Measurements from ENCODE around the gene ABCC4. TPM values are rescaled to one million over a fixed set of nuclear protein-coding genes. Genes with fewer than 3 reads are reported as not detected.

The ABCC4 gene
- total and polyA plus RNA-seq, 2 of the 13 experiments (the other 11 are each of a cell fraction or from before 2014, with no cell fraction given), result 4.2 to 11.3 TPM

- Histone ChIP-seq H3K4me3 (replicated peaks in 1 of 3; ENCODE audit: insufficient read depth in 1 of 3, low read depth in 2 of 3, low read length in 3 of 3) (no peak overlapping the region), H4K20me1 (ENCODE audit: insufficient read depth, low read length) (no peaks in the 10 kb centered on the region; the same call in 1 of the 2 replicates), H3K27me3 (ENCODE audit: control insufficient read depth in 1 of 2, insufficient read depth in 2 of 2, low read length in 2 of 2) (no peaks in the 10 kb centered on the region), H3K27ac (ENCODE audit: extremely low read length, insufficient read depth, low read length) (no peak overlapping the region), H3K4me2 (ENCODE audit: low read depth, low read length) (no peak overlapping the region), H3K9ac (ENCODE audit: insufficient read depth, low read depth, low read length) (no peak overlapping the region), H2AFZ (ENCODE audit: low read length) (no peak overlapping the region), H3K4me1 (ENCODE audit: insufficient read depth, low read length) (peaks cover 25% of the 10 kb centered on the region), H3K79me2 (ENCODE audit: insufficient read depth, low read length) (no peaks in the 10 kb centered on the region), H3K9me3 (ENCODE audit: low read length) (no peaks in the 10 kb centered on the region), H3K36me3 (replicated peaks in 1 of 2; ENCODE audit: control insufficient read depth in 1 of 2, insufficient read depth in 2 of 2, low read length in 2 of 2) (no peaks in the 10 kb centered on the region)
- ChIA-PET CTCF (ENCODE audit: low intra/inter-chr PET ratio, low total read pairs) (no interaction called here), POLR2A (no interaction called here)
- no peak for ATAC-seq
- in situ Hi-C loops (cut with HindIII; ENCODE audit: extremely low pct_ligation_motif_present, low pct_unique_long_range_greater_than_20kb), result no loop called here
- intact Hi-C loops (cut with micrococcal nuclease; ENCODE audit: unreplicated experiment), result no loop called here
- no TSS peak for BruUV-seq (replicated peaks)
- no peak for FAIRE-seq
- WGBS (ENCODE audit: low lambda C conversion rate), result 95% methylated on average over 3 of the region's 3 CpGs
- no peak for DNase-seq (ENCODE audit: low spot score)
- TF ChIP-seq ZNF678 (CRISPR knock-in tag; IDR thresholded peaks at IDR 0.05) (no peak), ZNF576 (CRISPR knock-in tag; IDR thresholded peaks at IDR 0.05) (no peak), ETV5 (CRISPR knock-in tag; IDR thresholded peaks at IDR 0.05; ENCODE audit: borderline replicate concordance) (no peak), SUZ12 (IDR thresholded peaks at IDR 0.05; ENCODE audit: low read depth, low read length) (no peak), CSRNP2 (CRISPR knock-in tag; conservative IDR thresholded peaks at IDR 0.05; ENCODE audit: low read depth) (no peak), MXI1 (IDR thresholded peaks at IDR 0.05; ENCODE audit: borderline replicate concordance, low read depth, low read length) (no peak), ZNF546 (CRISPR knock-in tag; conservative IDR thresholded peaks at IDR 0.05) (no peak), SIX1 (CRISPR knock-in tag; IDR thresholded peaks at IDR 0.05; ENCODE audit: borderline replicate concordance) (no peak), PAX8 (CRISPR knock-in tag; IDR thresholded peaks at IDR 0.05; ENCODE audit: borderline replicate concordance) (no peak), MIER2 (CRISPR knock-in tag; IDR thresholded peaks at IDR 0.05) (no peak), ZNF30 (CRISPR knock-in tag; IDR thresholded peaks at IDR 0.05) (no peak), PRDM4 (CRISPR knock-in tag; IDR thresholded peaks at IDR 0.05; ENCODE audit: borderline replicate concordance) (no peak), LBX2 (CRISPR knock-in tag; IDR thresholded peaks at IDR 0.05; ENCODE audit: borderline replicate concordance) (no peak), RAD51 (IDR thresholded peaks at IDR 0.05; ENCODE audit: borderline replicate concordance) (no peak)
Observed at GRCh38 chr13:95279016-95279415, 22.2 kb downstream of the ABCC4 start.

Measured in HepG2 (cell line).